Mesenchymal stem cell (in vitro differentiated cells and primary cell): ENCODE data around the gene ZNF415.
"Not testable (repeated sequence)": the region's sequence is repeated elsewhere in the genome, so short reads cannot be mapped to it uniquely, and the experiment has no call there.

Experiments
- DNase-seq: peaks from one replicate; pipeline ENCODE4 v3.0.0-alpha.2; 2013
- H2AFZ ChIP-seq: one replicate; pipeline ENCODE4 v1.6.1; 2013; ENCODE audit warnings: low read depth, mild to moderate bottlenecking, control low read depth, inconsistent platforms, low read length, moderate library complexity
- H2AK5ac ChIP-seq: 2 replicates; pipeline ENCODE4 v1.6.1; 2013; ENCODE audit warnings: low read length, moderate library complexity, mild to moderate bottlenecking, inconsistent platforms; ENCODE audit not compliant: severe bottlenecking
- H2BK120ac ChIP-seq: one replicate; pipeline ENCODE4 v1.6.1; 2013; ENCODE audit warnings: low read depth, mild to moderate bottlenecking, inconsistent platforms, low read length, moderate library complexity
- H2BK12ac ChIP-seq, 2 experiments: one replicate each; pipeline ENCODE4 v1.6.1; 2013; ENCODE audit warnings: inconsistent platforms in 2 of 2, low read length in 2 of 2, mild to moderate bottlenecking in 2 of 2, moderate library complexity in 2 of 2, control low read depth in 1 of 2
- H2BK15ac ChIP-seq: one replicate; pipeline ENCODE4 v1.6.1; 2013; ENCODE audit warnings: mild to moderate bottlenecking, low read depth, inconsistent platforms; ENCODE audit not compliant: poor library complexity, severe bottlenecking
- H2BK5ac ChIP-seq: 2 replicates; pipeline ENCODE4 v1.6.1; 2013; ENCODE audit warnings: low read depth, mild to moderate bottlenecking, low read length, control low read depth, inconsistent platforms; ENCODE audit not compliant: poor library complexity, severe bottlenecking
- H3K14ac ChIP-seq, 2 experiments: one replicate each; pipeline ENCODE4 v1.6.1; 2013; ENCODE audit warnings: inconsistent platforms in 2 of 2, low read length in 2 of 2, control low read depth in 1 of 2, mild to moderate bottlenecking in 1 of 2, moderate library complexity in 1 of 2
- H3K18ac ChIP-seq, 2 experiments: one replicate each; pipeline ENCODE4 v1.6.1; 2013; ENCODE audit warnings: inconsistent platforms in 2 of 2, low read length in 2 of 2, control low read depth in 1 of 2, low read depth in 1 of 2, mild to moderate bottlenecking in 1 of 2
- H3K23ac ChIP-seq, 2 experiments: one replicate each; pipeline ENCODE4 v1.6.1; 2013; ENCODE audit warnings: inconsistent platforms in 2 of 2, low read length in 2 of 2, mild to moderate bottlenecking in 2 of 2, moderate library complexity in 2 of 2, control low read depth in 1 of 2
- H3K27ac ChIP-seq: 2 replicates; pipeline ENCODE4 v1.5.1; 2013; ENCODE audit warnings: mild to moderate bottlenecking, moderate library complexity, low read length, control low read depth, inconsistent platforms; ENCODE audit not compliant: poor library complexity, severe bottlenecking
- H3K27me3 ChIP-seq, 2 experiments: 2 replicates each; pipeline versions ENCODE4 v1.6.1 to v1.7.0; 2013; ENCODE audit warnings: low read length in 2 of 2, mild to moderate bottlenecking in 2 of 2, moderate library complexity in 2 of 2, control low read depth in 1 of 2, inconsistent platforms in 1 of 2; ENCODE audit not compliant: control insufficient read depth in 1 of 2, insufficient read depth in 1 of 2
- H3K36me3 ChIP-seq, 2 experiments: 2 replicates each; pipeline versions ENCODE4 v1.6.1 to v1.7.0; 2013; ENCODE audit warnings: low read length in 2 of 2, control low read depth in 1 of 2, inconsistent platforms in 1 of 2, low read depth in 1 of 2, mild to moderate bottlenecking in 1 of 2; ENCODE audit not compliant: insufficient read depth in 2 of 2, control insufficient read depth in 1 of 2
- H3K4ac ChIP-seq, 2 experiments: one replicate each; pipeline ENCODE4 v1.6.1; 2013; ENCODE audit warnings: inconsistent platforms in 2 of 2, low read length in 2 of 2, mild to moderate bottlenecking in 2 of 2, moderate library complexity in 2 of 2, control low read depth in 1 of 2, low read depth in 1 of 2
- H3K4me1 ChIP-seq: 2 replicates; pipeline ENCODE4 v1.6.1; 2013; ENCODE audit warnings: low read depth, low read length, control low read depth; ENCODE audit not compliant: control insufficient read depth, insufficient read depth
- H3K4me2 ChIP-seq: 2 replicates; pipeline ENCODE4 v1.6.1; 2013; ENCODE audit warnings: low read length, mild to moderate bottlenecking, inconsistent platforms; ENCODE audit not compliant: poor library complexity, severe bottlenecking
- H3K4me3 ChIP-seq, 2 experiments: 2 replicates each; pipeline versions ENCODE4 v1.5.1 to v1.7.0; 2013; ENCODE audit warnings: low read length in 2 of 2, mild to moderate bottlenecking in 2 of 2, control low read depth in 1 of 2, low read depth in 1 of 2; ENCODE audit not compliant: insufficient read depth in 1 of 2
- H3K79me1 ChIP-seq: replicated peaks from 2 replicates; pipeline ENCODE4 v1.6.1; 2013; ENCODE audit warnings: mild to moderate bottlenecking, control low read depth, low read length, inconsistent platforms; ENCODE audit not compliant: poor library complexity, severe bottlenecking
- H3K9ac ChIP-seq: 2 replicates; pipeline ENCODE4 v1.7.0; 2013; ENCODE audit warnings: mild to moderate bottlenecking, low read length, moderate library complexity
- H3K9me3 ChIP-seq: 2 replicates; pipeline ENCODE4 v1.7.0; 2013; ENCODE audit warnings: mild to moderate bottlenecking, low read length; ENCODE audit not compliant: control insufficient read depth
- H4K8ac ChIP-seq: one replicate; pipeline ENCODE4 v1.6.1; 2013; ENCODE audit warnings: inconsistent platforms, mild to moderate bottlenecking, low read length, moderate library complexity
- H4K91ac ChIP-seq: one replicate; pipeline ENCODE4 v1.6.1; 2013; ENCODE audit warnings: mild to moderate bottlenecking, low read length, inconsistent platforms
- WGBS: methylation state at CpG from one replicate; pipeline ENCODE4 v1.1.7; 2013; ENCODE audit warnings: mixed read lengths; 5-methylcytosine and 5-hydroxymethylcytosine counted together

ZNF415 gene

DNA sequence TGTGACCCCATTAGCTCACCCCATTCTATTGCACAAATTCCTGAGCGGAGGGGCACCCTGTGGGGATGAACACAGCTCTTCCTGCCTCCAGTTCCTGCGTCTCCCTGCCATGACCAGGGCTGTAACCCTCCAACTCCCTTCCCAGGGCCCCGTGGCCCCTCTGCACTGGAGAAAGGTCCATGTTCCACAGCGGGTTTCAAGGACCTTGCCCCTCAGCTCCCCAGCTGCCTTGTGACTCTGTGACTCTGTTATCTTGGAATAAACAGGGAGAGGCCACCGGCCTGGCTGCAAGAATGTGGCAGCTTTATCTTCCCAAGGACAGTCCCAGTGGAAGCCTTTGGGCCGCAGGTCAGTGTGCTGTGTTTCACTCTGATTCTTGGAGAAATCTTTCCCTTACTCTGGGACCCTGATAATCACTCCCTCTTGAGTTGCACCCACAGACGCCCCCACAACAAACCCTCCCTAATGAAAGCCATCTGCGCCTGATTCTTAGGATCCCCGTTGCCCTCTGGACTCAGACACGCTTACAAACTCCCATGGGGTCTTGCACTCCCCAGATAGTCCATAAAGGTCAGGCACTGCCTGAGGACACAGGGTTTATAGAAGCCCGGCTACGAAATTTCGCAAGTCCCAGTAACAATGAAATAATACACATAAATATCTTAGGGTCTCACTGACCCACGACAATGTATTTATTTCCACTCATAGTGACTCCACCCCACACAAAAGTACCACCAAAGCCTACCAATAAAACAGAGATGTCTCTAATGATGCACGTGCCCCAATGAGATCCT, 5.8 kb downstream of the ZNF415 start:
- not testable (repeated sequence) for H2BK120ac ChIP-seq, H3K4me3 ChIP-seq, H2BK15ac ChIP-seq, H3K9ac ChIP-seq, H3K23ac ChIP-seq, H3K36me3 ChIP-seq, H2AK5ac ChIP-seq, DNase-seq, H3K27me3 ChIP-seq, H3K4ac ChIP-seq, H2BK12ac ChIP-seq, H4K91ac ChIP-seq, H3K27ac ChIP-seq, H3K4me1 ChIP-seq, H4K8ac ChIP-seq, H3K14ac ChIP-seq, H2AFZ ChIP-seq, H2BK5ac ChIP-seq, H3K4me2 ChIP-seq, H3K18ac ChIP-seq, H3K79me1 ChIP-seq
- peaks cover 11% of the 10 kb centered on the region for H3K9me3 ChIP-seq
- 78% methylated on average over 8 of the region's 15 CpGs for WGBS

DNA sequence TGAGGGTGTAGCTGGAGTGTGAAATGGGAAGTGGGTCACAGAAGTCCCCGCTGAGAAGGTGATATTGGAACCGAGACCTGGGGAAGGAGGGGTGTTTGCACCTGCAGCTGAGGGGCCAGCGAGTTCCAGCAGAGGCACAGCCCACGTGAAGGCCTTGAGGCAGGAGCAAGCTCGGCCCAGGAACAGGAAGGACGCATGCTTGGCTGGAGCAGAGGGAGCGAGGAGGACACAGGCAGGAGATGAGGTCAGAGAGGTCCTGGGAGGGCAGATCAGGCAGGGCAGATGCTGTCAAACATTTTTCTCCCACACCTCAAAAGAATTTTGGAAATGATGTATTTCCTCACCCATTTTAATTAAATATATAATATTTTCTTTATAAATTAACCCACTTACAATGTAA, 9.3 kb downstream of the ZNF415 start:
- Histone ChIP-seq H2BK15ac (no peak overlapping the region), H4K91ac (no peak overlapping the region), H3K18ac (no peak overlapping the region), H3K23ac (no peak overlapping the region), H2BK12ac (no peak overlapping the region), H3K36me3 (peaks cover 2 to 8% of the 10 kb centered on the region in 2 experiments), H3K14ac (no peak overlapping the region), H3K9me3 (peaks cover 21% of the 10 kb centered on the region), H2BK120ac (no peak overlapping the region), H3K79me1 (peaks cover 2% of the 10 kb centered on the region), H3K4me3 (no peak overlapping the region), H2AK5ac (no peak overlapping the region), H3K4ac (no peak overlapping the region), H3K9ac (no peak overlapping the region), H3K27ac (no peak overlapping the region), H3K27me3 (no peaks in the 10 kb centered on the region), H2BK5ac (no peak overlapping the region), H2AFZ (no peak overlapping the region), H4K8ac (no peak overlapping the region), H3K4me2 (no peak overlapping the region), H3K4me1 (no peaks in the 10 kb centered on the region)
- 89% methylated on average over 4 of the region's 7 CpGs for WGBS
- DNase-seq = no peak

DNA sequence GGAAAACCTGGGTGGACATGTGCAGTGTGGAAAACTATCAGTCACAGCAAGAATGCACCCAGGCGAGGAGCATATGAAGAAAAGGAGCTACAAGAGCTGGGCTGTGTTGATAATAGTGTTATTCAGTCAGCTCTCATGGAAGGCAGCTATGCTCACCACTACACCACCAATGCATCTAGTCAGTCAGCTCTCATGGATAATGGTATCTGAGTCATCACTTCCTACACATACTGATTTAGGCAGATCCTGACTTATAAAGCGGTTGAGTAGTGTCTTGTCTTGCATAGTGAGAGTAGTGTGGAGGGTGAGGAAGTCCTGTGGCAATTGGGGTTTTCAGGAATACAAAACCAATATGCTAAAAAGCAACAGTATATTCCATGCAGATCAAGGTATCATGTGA, 20.4 kb downstream of the ZNF415 start:
- no peak overlapping the region for H2BK120ac ChIP-seq
- DNase-seq = no peak
- no peak overlapping the region for H4K8ac ChIP-seq
- no peak overlapping the region for H3K4ac ChIP-seq
- no peak overlapping the region for H3K27ac ChIP-seq
- H3K9ac ChIP-seq = no peak overlapping the region
- H2BK15ac ChIP-seq = no peak overlapping the region
- H3K23ac ChIP-seq = no peak overlapping the region
- no peak overlapping the region for H3K14ac ChIP-seq
- no peaks in the 10 kb centered on the region for H3K4me1 ChIP-seq
- H3K27me3 ChIP-seq = no peaks in the 10 kb centered on the region
- H3K36me3 ChIP-seq = peaks cover 17 to 51% of the 10 kb centered on the region in 2 experiments
- H2BK12ac ChIP-seq = no peak overlapping the region
- no peak overlapping the region for H2BK5ac ChIP-seq
- no peak overlapping the region for H3K4me2 ChIP-seq
- 80% methylated on average over 2 of the region's 2 CpGs for WGBS
- no peak overlapping the region for H3K18ac ChIP-seq
- H2AK5ac ChIP-seq = no peak overlapping the region
- H3K4me3 ChIP-seq = no peak overlapping the region
- peaks cover 63% of the 10 kb centered on the region for H3K9me3 ChIP-seq
- no peak overlapping the region for H2AFZ ChIP-seq
- no peaks in the 10 kb centered on the region for H3K79me1 ChIP-seq
- H4K91ac ChIP-seq = no peak overlapping the region

DNA sequence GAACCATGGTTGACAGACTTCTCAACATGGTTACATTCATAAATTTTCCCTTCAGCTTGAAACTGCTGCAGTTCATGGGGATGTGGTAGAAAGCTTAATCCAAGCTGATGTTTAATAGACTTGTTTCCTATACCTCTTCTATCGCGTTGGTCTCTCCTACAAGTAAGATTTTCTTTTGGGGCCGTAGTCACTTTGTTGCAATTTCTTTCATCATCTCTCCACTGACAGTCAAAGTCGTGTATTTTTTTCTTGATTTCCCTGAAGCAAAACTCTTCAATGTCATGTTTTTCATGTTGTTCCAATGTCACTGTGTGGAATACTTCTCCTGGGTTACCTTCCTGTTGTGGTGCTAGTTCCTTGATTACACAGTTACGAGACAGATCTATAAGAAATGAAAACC, 23.2 kb downstream of the ZNF415 start:
- Histone ChIP-seq H3K27me3 (no peaks in the 10 kb centered on the region), H3K4me1 (no peaks in the 10 kb centered on the region), H2BK12ac (no peak overlapping the region), H3K4me3 (no peak overlapping the region), H3K9ac (no peak overlapping the region), H3K79me1 (no peaks in the 10 kb centered on the region), H2AK5ac (no peak overlapping the region), H3K9me3 (peaks cover 39% of the 10 kb centered on the region), H3K36me3 (peaks cover 9 to 41% of the 10 kb centered on the region in 2 experiments), H2BK5ac (no peak overlapping the region), H3K14ac (no peak overlapping the region), H3K4ac (no peak overlapping the region), H4K8ac (no peak overlapping the region), H2BK15ac (no peak overlapping the region), H2BK120ac (no peak overlapping the region), H3K27ac (no peak overlapping the region), H3K18ac (no peak overlapping the region), H2AFZ (no peak overlapping the region), H3K4me2 (no peak overlapping the region), H4K91ac (no peak overlapping the region), H3K23ac (no peak overlapping the region)
- 97% methylated on average over 4 of the region's 5 CpGs for WGBS
- no peak for DNase-seq
